HG02943 (cell line): ENCODE measurements around the gene PSG6.
"Not testable (repeated sequence)": the region's sequence is repeated elsewhere in the genome, so short reads cannot be mapped to it uniquely, and the experiment has no call there.

Experiments
- ATAC-seq: cut with Tn5 transposase; IDR thresholded peaks from one replicate; pipeline ENCODE4 v1.9.1; 2021; ENCODE audit warnings: mild to moderate bottlenecking, low read depth, moderate library complexity; ENCODE audit not compliant: unreplicated experiment

PSG6 gene

GRCh38 chr19:42917634-42918033 is at the start of gene PSG6:
Gene PSG6, minus strand, starts transcription at chr19:42917894. Its CDS starts 102 bp downstream, at chr19:42917792.
- not testable (repeated sequence) for ATAC-seq

GRCh38 chr19:42965176-42965575 is 47.5 kb upstream of the PSG6 start:
- no peak for ATAC-seq

- ATAC-seq, result no peak
Observed at GRCh38 chr19:42961119-42961518, 43.4 kb upstream of the PSG6 start.

GRCh38 chr19:42952126-42952525 is 34.4 kb upstream of the PSG6 start:
- ATAC-seq, result not testable (repeated sequence)

GRCh38 chr19:42951476-42951875 is 33.8 kb upstream of the PSG6 start:
- not testable (repeated sequence) for ATAC-seq

GRCh38 chr19:42942187-42942789 is 24.6 kb upstream of the PSG6 start:
- no peak for ATAC-seq

GRCh38 chr19:42937107-42937506 is 19.4 kb upstream of the PSG6 start, which contains the start of gene PSG7:
Gene PSG7, minus strand, starts transcription at chr19:42937207. Its CDS starts 131 bp downstream, at chr19:42937076.
- ATAC-seq, result not testable (repeated sequence)

- ATAC-seq, result not testable (repeated sequence)
Observed at GRCh38 chr19:42934726-42935125, 17.0 kb upstream of the PSG6 start.

- not testable (repeated sequence) for ATAC-seq
Observed at GRCh38 chr19:42934183-42934582, 16.5 kb upstream of the PSG6 start.

- not testable (repeated sequence) for ATAC-seq
Observed at GRCh38 chr19:42933412-42933811, 15.7 kb upstream of the PSG6 start.

- ATAC-seq, result not testable (repeated sequence)
Observed at GRCh38 chr19:42932485-42933101, 14.9 kb upstream of the PSG6 start.

GRCh38 chr19:42930214-42930613 is 12.5 kb upstream of the PSG6 start:
- ATAC-seq, result not testable (repeated sequence)

GRCh38 chr19:42928896-42929295 is 11.2 kb upstream of the PSG6 start:
- no peak for ATAC-seq

- ATAC-seq, result no peak
Observed at GRCh38 chr19:42926781-42927180, 9.1 kb upstream of the PSG6 start.

- ATAC-seq, result not testable (repeated sequence)
Observed at GRCh38 chr19:42923106-42923505, 5.4 kb upstream of the PSG6 start.

GRCh38 chr19:42920971-42921370 is 3.3 kb upstream of the PSG6 start:
- ATAC-seq, result not testable (repeated sequence)

- no peak for ATAC-seq
Observed at GRCh38 chr19:42919757-42920079, 2.0 kb upstream of the PSG6 start.

- ATAC-seq, result not testable (repeated sequence)
Observed at GRCh38 chr19:42919070-42919756, 1.5 kb upstream of the PSG6 start.

- not testable (repeated sequence) for ATAC-seq
Observed at GRCh38 chr19:42918377-42919069, 829 bp upstream of the PSG6 start.

GRCh38 chr19:42916931-42917330 is 763 bp downstream of the PSG6 start:
- ATAC-seq, result not testable (repeated sequence)

GRCh38 chr19:42913516-42913915 is 4.2 kb downstream of the PSG6 start:
- not testable (repeated sequence) for ATAC-seq
